ENCODE measurements around the gene HEMK1.

HEMK1 gene

GRCh38 chr3:50642382-50642781 is 73.1 kb downstream of the HEMK1 start:
- DNase-seq (ENCODE audit: low read depth in 2 of 2): no peak

GRCh38 chr3:50644561-50644960 is 75.2 kb downstream of the HEMK1 start:
- no peak for DNase-seq (ENCODE audit: low read depth in 2 of 2)

GRCh38 chr3:50645378-50645777 is 76.1 kb downstream of the HEMK1 start:
- no peak for DNase-seq (ENCODE audit: low read depth in 2 of 2)

All from stimulated activated CD4-positive, alpha-beta T cell treated with anti-CD3 and anti-CD28 coated beads, Interleukin-12 subunit alpha, Interleukin-12 subunit beta, amount 100 ng/mL, for 24 hours (primary cell).